NCI-H2081 treated with DMSO at 0.1 percent for 48 hours (cell line): ENCODE data around the gene PHLDA3.
"Not testable (repeated sequence)": the region's sequence is repeated elsewhere in the genome, so short reads cannot be mapped to it uniquely, and the experiment has no call there.

Source experiments
- DNase-seq: peaks from one replicate; lab custom pipeline; 2025; lab: John Stamatoyannopoulos, UW

PHLDA3 gene

GRCh38 chr1:201503397-201504176, 34.6 kb upstream of the PHLDA3 start:
- peak; percentile 8 for DNase-seq

DNA sequence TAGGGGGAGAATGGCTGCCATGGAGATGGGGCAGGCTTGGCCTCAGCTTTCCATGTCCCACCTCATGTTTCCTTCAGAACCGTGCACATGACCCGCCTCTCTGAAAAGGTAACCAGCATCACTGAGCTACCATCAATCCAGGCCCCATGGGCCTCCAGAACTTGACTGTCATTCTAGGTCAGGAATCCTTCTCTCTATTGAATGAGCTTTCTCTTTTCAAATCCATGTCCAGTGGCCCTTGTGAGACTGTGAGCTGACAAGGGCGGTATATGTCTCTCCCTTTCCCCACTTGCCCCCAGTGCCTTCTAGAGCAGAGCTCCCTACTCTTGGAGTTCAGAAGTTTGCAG, 33.5 kb upstream of the PHLDA3 start:
- DNase-seq: no peak

GRCh38 chr1:201501812-201502510, 33.0 kb upstream of the PHLDA3 start:
- peak; percentile 39 for DNase-seq

GRCh38 chr1:201501144-201501543, 32.2 kb upstream of the PHLDA3 start:
- no peak for DNase-seq

DNA sequence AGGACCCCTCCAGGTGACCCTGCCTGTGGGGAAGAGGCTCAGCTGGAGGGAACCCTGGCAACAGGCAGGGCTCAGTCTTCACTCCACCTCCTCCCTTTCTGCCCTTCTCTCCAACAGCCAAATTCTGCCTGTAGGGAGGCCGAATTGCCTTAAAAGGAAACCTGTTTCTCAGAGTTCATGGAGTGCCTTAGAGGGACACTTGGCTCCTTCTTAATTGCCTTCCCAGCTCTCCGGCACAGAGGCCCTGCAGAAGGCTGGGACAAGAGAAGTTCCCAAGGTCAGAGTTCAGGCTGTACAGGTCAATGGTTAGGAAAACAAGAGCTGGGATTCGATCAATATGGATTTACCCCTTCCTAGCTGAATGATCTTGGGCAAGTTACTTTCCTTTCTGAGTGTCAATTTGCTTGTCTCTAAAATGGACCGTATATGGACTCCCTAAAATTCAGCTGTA, 31.7 kb upstream of the PHLDA3 start:
- no peak for DNase-seq

DNA sequence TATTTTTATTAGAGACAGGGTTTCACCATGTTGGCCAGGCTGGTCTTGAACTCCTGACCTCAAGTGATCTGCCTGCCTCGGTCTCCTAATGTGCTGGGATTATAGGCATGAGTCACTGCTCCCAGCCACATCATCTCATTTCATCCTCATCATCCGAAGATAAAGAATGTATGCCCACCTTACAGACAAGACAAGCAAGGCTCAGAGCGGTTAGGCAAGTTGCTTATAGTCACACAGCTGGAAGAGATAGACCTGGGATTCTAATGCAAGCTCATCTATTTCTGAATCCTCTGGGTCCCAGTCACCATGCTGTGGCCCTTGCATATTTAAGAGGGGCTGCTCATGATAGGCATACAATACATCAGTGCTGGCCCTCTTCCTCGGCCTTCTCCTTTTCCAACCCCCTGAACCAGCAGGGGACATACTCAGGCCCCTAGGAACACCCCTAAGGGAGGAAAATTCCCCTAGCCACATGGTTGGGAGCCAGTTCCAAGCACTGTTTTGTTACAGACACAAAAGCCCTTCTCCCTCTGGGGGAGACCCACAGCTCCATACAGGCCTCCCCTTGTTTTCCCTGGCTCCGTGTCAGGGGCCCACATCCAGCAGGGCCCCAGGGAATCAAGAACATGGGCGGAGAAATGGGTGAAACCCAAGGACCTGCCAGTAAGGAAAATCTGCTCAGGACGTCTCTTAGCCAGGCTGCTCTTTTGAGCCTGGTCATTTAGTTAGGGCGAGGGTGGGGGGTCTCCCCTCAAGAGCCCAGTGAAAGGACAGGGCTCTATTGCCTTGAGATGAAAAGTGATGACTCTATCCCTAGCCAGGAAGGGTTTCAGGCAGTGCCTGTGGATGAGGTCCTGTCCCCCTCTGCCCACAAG, 31.0 kb upstream of the PHLDA3 start:
- no peak for DNase-seq

- DNase-seq: no peak
Measured at GRCh38 chr1:201499191-201499590, 30.2 kb upstream of the PHLDA3 start.

DNA sequence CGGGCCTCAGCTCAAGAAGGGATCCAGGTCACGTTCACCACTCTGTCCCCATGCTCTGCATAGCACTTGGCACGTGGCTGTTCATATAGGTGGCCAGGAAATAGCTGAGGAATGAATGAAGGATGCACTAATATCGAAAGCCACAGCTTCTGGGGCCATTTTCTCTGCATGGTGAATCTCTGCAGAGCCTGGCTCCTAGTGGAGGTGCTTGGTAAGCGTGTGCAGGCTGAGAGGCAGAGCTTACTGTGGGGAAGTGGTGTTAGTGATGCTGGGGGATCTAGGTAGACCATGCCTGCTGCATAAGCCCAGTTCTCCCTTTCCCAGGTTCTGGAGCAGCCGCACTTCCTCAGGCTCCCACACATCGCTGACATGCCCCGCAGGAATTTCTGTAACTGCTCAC, 29.6 kb upstream of the PHLDA3 start:
- no peak for DNase-seq

DNA sequence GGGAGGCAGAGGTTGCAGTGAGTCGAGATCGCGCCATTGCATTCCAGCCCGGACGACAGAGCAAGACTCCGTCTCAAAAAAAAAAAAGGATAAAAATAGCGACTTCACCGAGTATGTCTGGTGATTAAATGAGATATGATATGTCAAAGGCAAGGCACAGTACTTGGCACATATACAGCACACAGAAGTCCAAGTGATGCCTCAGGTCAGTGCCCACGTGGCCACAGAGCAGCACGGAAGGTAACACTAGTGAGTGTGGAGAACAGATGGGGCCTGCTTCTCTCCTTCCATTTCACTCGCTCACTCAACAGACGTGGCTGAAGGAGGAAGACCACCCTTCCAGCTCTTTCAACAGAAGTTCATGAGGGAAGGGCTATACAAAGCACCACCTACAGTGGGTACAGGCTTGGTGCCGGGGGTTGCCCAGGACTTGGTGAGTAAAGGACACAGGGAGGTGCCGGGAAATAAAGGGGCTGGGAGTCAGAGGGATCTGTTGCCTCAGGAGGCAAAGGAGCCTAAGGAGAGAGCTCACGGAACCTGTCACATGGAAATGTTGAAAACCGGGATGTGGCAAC, 29.0 kb upstream of the PHLDA3 start:
- no peak for DNase-seq

DNA sequence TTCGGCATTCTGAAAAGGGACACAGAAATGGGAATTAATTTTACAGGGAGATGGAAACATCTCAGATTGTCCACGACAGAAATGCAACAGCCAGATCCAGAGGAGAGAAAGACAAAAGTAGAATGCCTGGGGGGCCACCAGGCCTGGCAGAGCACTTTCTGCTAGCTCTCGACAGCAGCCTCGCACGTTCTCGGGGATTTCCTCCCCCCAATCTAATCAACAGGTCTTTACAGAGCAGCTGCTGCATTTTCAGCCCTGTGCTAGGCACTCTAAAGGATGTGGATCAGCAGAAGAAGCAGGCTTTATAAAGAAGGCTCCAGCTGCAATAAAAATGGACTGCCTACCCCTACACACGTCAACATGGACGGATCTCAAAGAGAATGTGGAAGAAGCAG, 27.3 kb upstream of the PHLDA3 start:
- DNase-seq: no peak

GRCh38 chr1:201495551-201496295, 26.7 kb upstream of the PHLDA3 start:
- DNase-seq: peak; percentile 4

DNA sequence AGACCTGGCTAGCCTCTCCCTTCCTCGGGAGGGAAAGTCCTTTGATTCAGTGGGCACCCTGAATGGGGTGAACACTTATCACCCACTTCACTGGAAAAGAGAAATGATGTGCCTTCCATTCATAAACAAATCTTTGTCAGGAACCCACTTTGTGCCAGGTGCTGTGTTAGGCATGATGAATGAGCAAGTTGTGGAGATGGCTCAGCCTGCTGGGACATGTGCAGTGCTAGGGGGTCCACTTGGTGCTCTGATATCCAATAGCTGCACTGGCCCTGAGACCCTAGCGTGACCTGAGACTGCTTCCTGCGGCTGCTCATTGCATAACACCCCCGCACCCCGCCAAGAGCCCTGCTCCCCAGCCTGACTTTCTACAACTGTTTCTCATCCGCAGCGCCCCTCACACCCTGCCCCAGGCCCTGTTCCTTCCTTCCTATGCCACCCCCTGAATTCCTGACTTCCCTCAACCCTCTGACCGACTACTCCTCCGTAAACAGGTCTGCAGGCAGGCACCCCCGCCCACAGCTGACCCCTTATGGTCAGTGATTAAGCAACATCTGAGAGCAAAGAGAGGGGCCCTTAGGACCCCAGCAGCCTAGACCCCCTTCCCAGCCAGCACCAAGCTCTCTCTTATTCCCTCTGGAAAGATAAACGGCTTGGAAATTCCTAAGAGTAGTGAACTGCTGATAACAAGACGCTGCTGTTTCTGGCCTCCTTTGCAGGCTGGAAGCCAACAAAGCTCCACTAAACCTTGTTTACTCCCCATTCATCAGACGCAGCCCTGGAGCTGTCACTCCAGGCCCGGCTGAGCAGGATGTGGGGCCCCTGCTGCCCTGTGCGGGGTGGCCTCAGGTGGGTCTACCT, 25.0 kb upstream of the PHLDA3 start:
- no peak for DNase-seq

DNA sequence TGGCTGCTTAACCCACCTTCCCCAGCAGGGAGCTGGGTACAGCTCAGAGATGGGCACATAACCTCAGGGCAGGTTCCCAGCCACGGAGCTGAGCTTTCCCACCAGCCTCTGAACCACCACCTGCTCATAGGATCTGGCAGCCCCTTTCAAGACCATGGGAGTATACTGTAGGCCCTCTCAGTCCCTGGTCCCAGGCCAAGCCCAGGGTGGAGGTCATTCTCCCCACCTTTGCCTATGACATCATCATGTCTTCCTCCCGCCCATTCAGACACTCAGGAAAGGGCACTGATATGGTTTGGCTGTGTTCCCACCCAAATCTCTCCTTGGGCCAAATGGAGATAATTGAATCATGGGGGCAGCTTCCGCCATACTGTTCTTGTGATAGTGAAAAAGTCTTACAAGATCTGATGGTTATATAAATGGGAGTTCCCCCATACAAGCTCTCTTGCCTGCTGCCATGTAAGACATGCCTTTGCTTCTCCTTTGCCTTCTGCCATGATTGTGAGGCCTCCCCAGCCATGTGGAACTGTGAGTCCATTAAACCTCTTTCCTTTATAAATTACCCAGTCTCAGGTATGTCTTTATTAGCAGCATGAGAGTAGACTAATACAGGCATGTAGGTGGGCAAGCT, 24.2 kb upstream of the PHLDA3 start:
- not testable (repeated sequence) for DNase-seq

DNA sequence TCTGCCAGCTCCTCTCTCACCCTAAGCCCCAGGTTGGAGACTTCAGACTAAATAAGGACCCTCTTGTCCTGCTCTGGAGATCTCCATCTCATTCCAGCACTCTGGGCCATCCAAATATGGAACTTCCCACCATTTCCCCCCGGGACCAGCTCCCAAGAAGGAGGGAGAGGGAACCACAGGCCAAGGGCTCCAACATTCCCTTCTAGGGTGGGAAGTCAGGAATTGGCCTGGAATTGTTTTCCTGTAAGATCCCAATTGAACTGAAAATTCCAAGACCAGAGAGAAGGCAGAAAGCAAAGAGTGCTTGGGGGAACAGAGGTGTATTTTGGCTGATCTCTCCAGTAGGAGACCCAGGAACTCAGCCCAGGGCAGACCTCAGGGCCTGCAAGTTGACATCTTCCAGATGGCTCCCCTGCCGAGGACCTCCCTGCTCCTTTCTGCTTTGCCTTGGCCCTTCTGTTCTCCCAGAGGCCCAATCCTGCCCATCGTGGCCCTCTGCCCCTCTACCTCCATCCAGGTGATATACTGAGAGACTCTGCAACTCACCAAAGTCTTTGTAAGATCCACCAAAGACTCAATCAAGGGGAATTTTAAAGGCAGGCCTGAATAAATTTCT, 23.0 kb upstream of the PHLDA3 start:
- no peak for DNase-seq

DNA sequence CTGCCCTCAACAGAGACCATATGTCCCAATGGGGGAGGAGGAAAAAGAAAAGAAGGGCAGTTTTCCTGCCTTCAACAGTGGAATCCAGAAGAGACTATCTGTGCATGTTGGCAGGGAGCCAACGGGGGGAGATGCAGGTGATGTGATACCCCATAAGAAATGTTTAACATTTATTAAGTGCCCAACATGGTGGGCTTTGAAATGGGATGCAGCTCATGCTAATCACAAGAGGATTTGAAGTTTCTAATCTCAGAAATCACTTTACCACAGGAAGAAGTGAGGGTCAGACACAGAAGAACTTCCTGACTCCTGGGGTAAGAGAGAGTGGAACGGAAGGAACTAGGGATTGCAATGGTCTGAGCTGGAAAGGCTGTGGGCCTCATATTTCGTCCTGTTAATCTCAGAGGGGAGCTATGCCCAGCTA, 21.7 kb upstream of the PHLDA3 start:
- no peak for DNase-seq

GRCh38 chr1:201489643-201490261, 20.8 kb upstream of the PHLDA3 start:
- DNase-seq: no peak

GRCh38 chr1:201488830-201489589, 20.0 kb upstream of the PHLDA3 start:
- no peak for DNase-seq

GRCh38 chr1:201487742-201488141, 18.8 kb upstream of the PHLDA3 start:
- no peak for DNase-seq
